ENCODE data around the gene AOC2.

DNA sequence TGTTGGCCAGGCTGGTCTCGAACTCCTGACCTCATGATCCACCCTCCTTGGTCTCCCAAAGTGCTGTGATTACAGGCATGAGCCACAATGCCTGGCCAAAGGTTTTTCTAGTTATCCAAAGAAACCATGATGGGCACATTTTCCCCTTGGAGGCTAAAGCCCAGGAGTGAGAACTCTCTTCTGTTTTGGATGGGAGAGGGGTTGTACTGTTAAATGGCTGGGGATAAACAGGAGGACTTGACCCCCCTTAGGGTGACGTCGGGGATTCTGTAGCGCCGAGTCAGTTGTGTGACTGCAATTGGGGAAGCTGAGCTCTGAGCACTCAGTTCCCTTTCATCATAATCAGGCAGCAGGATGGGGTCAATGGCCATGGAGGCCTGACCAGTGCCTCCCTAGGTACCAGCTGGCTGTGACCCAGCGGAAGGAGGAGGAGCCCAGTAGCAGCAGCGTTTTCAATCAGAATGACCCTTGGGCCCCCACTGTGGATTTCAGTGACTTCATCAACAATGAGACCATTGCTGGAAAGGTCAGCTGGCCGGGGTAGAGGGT, 10.7 kb downstream of the AOC2 start:
- TF ChIP-seq POLR2A (IDR thresholded peaks at IDR 0.05; ENCODE audit: control extremely low read depth in 1 of 2, low read depth in 2 of 2, low read length in 2 of 2) (no peak), MAFK (IDR thresholded peaks at IDR 0.05; ENCODE audit: low read depth, low read length) (no peak), TEAD4 (IDR thresholded peaks at IDR 0.05; ENCODE audit: low read depth, low read length) (no peak)
- TF ChIP-seq, protein P1, sequence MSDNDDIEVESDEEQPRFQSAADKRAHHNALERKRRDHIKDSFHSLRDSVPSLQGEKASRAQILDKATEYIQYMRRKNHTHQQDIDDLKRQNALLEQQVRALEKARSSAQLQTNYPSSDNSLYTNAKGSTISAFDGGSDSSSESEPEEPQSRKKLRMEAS (IDR thresholded peaks at IDR 0.05) = no peak
